BLaER1 treated with 17β-estradiol and CSF1 and Interleukin-3, amounts not matched to agents 10 nM and 100 nM (cell line): ENCODE measurements around the gene SPATA25.
A peak's percentile ranks its signal among the peaks of the same experiment; 100 is the strongest.

Experiments
- H3K27ac ChIP-seq, 11 experiments: shearing (Covaris generic); formaldehyde crosslinking; 2 replicates each; pipeline ENCODE4 v1.8.1; 2022
- H3K27me3 ChIP-seq, 11 experiments: shearing (Covaris generic); formaldehyde crosslinking; 2 replicates each; pipeline ENCODE4 v1.8.1; 2022
- H3K36me3 ChIP-seq, 11 experiments: shearing (Covaris generic); formaldehyde crosslinking; 2 replicates each; pipeline ENCODE4 v1.8.1; 2022
- H3K4me1 ChIP-seq, 10 experiments: shearing (Covaris generic); formaldehyde crosslinking; 2 replicates each; pipeline ENCODE4 v1.8.1; 2022
- H3K4me2 ChIP-seq, 11 experiments: shearing (Covaris generic); formaldehyde crosslinking; 2 replicates each; pipeline ENCODE4 v1.8.1; 2022
- H3K4me3 ChIP-seq, 10 experiments: shearing (Covaris generic); formaldehyde crosslinking; 2 replicates each; pipeline ENCODE4 v1.8.1; 2022
- H3K9ac ChIP-seq, 11 experiments: shearing (Covaris generic); formaldehyde crosslinking; 2 replicates each; pipeline ENCODE4 v1.8.1; 2022
- H3K9me3 ChIP-seq, 11 experiments: shearing (Covaris generic); formaldehyde crosslinking; replicated peaks in 1 of 11; 2 replicates each; pipeline ENCODE4 v1.8.1; 2022
- H4K20me1 ChIP-seq, 11 experiments: shearing (Covaris generic); formaldehyde crosslinking; 2 replicates each; pipeline ENCODE4 v1.8.1; 2022
- Cebpa-rat ChIP-seq, 11 experiments: shearing (Covaris generic); IDR thresholded peaks; 2 replicates each; pipeline ENCODE4 v1.8.1; 2022

The SPATA25 gene

DNA sequence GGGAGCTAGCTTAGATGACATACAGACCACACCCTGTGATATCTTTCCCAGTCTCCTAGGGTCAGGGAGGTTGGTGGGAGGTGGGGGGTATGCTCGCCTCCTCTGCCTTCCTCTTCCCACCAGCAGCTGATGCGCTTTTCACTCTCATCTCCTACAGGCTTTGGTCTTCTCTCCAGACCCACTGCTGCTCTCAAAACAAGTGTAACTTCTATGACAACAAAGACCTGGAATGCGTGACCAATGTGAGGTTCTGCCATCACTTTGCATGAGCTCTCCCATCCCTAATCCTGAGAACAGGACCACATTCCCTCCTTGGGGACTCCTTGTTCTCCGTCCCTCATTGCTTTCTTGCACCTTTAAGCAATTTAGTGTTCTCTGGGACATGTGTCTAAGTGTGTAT lies 6.4 kb upstream of the SPATA25 start:
- Histone ChIP-seq H3K4me2 (peak overlapping the region in 3 of 11 experiments; percentile 96 to 99 (median 97); a peak in 6 of 22 replicates), H3K4me3 (no peak overlapping the region), H3K27ac (0 out of 22 replicates have a peak overlapping the region, but pooled peaks of 1 of the 11 experiments have one; percentile 94), H3K27me3 (no peaks in the 10 kb centered on the region), H3K9me3 (no peaks in the 10 kb centered on the region), H4K20me1 (peaks cover 0 to 78% (median 18%) of the 10 kb centered on the region in 11 experiments; a peak in 11 of 22 replicates), H3K4me1 (peaks cover 26 to 55% (median 39%) of the 10 kb centered on the region in 10 experiments), H3K36me3 (peaks cover 59 to 70% (median 63%) of the 10 kb centered on the region in 11 experiments), H3K9ac (peak overlapping the region in 4 of 11 experiments; percentile 33 to 93 (median 88); a peak in 3 of 22 replicates)
- no peak for TF ChIP-seq Cebpa-rat (IDR thresholded peaks at IDR 0.05)

DNA sequence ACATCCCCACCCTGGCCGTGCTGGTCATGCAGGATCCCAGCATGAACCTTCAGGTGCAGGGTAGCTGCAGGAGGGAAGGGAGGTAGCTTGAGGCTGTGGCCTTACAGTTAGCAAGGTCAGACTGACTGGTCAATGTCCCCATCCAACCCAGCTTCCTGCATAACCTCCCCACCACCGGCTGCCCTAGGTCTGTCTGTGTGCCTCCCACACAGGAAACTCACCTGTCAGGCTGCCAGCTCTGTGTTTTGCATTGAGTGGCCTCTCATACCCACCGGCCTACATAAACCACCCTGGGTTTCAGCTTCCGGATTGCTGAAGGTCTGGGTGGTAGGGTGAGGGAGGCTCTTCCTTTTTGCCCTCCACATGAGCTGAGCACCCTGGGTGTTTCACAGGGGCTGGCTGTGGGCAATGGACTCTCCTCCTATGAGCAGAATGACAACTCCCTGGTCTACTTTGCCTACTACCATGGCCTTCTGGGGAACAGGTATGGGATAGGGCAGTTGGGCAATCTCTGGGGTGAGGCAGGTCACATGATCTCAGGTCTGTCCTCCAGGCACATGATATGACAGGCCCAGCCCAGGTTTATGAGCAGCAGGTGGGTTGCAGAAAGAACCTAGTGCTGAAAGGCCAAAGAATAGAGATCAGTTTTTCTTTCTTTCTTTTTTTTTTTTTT lies 5.5 kb upstream of the SPATA25 start:
- peak overlapping the region in 8 of 11 experiments; percentile 86 to 93 (median 89); a peak in 12 of 22 replicates for H3K9ac ChIP-seq
- no peaks in the 10 kb centered on the region for H3K9me3 ChIP-seq
- H3K4me2 ChIP-seq = peak overlapping the region in 9 of 11 experiments; percentile 92 to 100 (median 98); a peak in 18 of 22 replicates
- peaks cover 50 to 67% (median 55%) of the 10 kb centered on the region in 11 experiments for H3K36me3 ChIP-seq
- peak overlapping the region in 7 of 10 experiments; percentile 77 to 94 (median 87); a peak in 12 of 20 replicates for H3K4me3 ChIP-seq
- H4K20me1 ChIP-seq = peaks cover 0 to 74% (median 19%) of the 10 kb centered on the region in 11 experiments; a peak in 11 of 22 replicates
- H3K27ac ChIP-seq = peak overlapping the region in 5 of 11 experiments; percentile 1 to 94 (median 86); a peak in 10 of 22 replicates
- H3K4me1 ChIP-seq = peaks cover 34 to 62% (median 47%) of the 10 kb centered on the region in 10 experiments
- no peak for TF ChIP-seq Cebpa-rat (IDR thresholded peaks at IDR 0.05)
- H3K27me3 ChIP-seq = no peaks in the 10 kb centered on the region

DNA sequence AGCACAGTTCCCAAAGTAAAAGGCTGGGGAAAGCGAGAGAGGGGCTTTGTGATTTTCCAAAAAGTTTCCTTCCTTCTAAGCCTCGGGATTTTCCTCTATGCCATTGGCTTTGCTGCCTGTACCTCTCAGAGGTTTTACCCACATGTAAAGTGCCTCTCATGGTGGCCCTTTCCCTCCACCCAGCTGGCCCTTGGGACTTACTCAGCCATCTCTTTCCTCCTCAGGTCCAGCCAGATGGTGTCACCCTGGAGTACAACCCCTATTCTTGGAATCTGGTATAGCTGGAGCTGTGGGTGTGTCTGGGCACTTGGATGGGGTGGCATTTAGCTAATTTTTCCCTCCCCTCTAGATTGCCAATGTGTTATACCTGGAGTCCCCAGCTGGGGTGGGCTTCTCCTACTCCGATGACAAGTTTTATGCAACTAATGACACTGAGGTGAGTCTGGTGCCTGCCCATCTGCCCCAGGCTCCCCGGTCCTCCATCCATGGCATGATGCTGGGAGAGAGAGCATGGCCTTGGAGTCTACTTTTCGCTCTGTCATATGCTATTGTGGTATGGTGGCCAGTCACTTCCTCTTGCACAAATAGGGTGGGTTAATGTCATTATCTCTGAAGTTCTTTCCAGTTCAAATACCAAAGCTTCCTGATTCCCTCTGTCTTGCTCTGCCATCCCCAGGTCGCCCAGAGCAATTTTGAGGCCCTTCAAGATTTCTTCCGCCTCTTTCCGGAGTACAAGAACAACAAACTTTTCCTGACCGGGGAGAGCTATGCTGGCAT lies 4.8 kb upstream of the SPATA25 start:
- H3K9me3 ChIP-seq = no peaks in the 10 kb centered on the region
- peaks cover 47 to 67% (median 50%) of the 10 kb centered on the region in 11 experiments for H3K36me3 ChIP-seq
- no peaks in the 10 kb centered on the region for H3K27me3 ChIP-seq
- H3K27ac ChIP-seq = peak overlapping the region; percentile 72 to 94 (median 80); a peak in 20 of 22 replicates
- H3K9ac ChIP-seq = peak overlapping the region; percentile 84 to 93 (median 88)
- peaks cover 0 to 67% (median 22%) of the 10 kb centered on the region in 11 experiments; a peak in 10 of 22 replicates for H4K20me1 ChIP-seq
- peak overlapping the region; percentile 77 to 94 (median 86) for H3K4me3 ChIP-seq
- TF ChIP-seq Cebpa-rat (IDR thresholded peaks at IDR 0.05) = 0 out of 22 replicates have a peak, but pooled peaks of 1 of the 11 experiments have one; percentile 10
- peaks cover 34 to 62% (median 48%) of the 10 kb centered on the region in 10 experiments for H3K4me1 ChIP-seq
- peak overlapping the region; percentile 92 to 100 (median 98) for H3K4me2 ChIP-seq

DNA sequence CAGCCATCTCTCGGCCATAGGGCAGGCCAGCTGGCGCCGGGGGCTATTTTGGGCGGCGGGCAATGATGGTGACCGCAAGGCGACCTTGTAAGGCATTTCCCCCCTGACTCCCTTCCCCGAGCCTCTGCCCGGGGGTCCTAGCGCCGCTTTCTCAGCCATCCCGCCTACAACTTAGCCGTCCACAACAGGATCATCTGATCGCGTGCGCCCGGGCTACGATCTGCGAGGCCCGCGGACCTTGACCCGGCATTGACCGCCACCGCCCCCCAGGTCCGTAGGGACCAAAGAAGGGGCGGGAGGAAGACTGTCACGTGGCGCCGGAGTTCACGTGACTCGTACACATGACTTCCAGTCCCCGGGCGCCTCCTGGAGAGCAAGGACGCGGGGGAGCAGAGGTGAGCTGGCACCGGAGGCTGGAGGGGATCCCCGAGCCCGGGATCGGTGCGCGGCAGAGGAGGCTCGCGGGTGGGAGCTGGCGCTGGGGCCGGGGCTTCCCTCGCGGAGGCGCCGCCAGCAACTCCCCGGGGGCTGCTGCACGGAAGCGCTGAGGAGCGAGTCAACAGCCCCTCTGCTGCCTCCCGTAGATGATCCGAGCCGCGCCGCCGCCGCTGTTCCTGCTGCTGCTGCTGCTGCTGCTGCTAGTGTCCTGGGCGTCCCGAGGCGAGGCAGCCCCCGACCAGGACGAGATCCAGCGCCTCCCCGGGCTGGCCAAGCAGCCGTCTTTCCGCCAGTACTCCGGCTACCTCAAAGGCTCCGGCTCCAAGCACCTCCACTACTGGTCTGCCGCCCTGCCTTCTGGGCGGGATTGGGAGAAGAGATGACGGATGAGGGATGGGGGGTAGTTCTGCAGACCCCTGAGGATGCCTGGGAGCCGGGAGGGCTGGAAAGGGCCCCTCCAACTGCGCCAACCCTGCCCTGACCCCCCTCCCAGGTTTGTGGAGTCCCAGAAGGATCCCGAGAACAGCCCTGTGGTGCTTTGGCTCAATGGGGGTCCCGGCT lies 3.9 kb upstream of the SPATA25 start, which contains the start of the genes CTSA and NEURL2:
TSS of gene CTSA (plus strand) at position 351 of the 999 bp plus-strand sequence. CDS start at position 585, 234 bp downstream.
TSS of gene NEURL2 (minus strand) at position 224 of the 999 bp plus-strand sequence. CDS start at position 7, 217 bp downstream.
- Histone ChIP-seq H3K27me3 (no peaks in the 10 kb centered on the region), H4K20me1 (peaks cover 0 to 67% (median 31%) of the 10 kb centered on the region in 11 experiments; a peak in 13 of 22 replicates), H3K4me1 (peaks cover 34 to 66% (median 48%) of the 10 kb centered on the region in 10 experiments), H3K36me3 (peaks cover 38 to 67% (median 50%) of the 10 kb centered on the region in 11 experiments), H3K9me3 (no peaks in the 10 kb centered on the region), H3K27ac (peak within 1 kb of the TSS; percentile 72 to 94 (median 80)), H3K4me3 (peak within 1 kb of the TSS; percentile 77 to 94 (median 86)), H3K9ac (peak within 1 kb of the TSS; percentile 84 to 93 (median 88)), H3K4me2 (peak within 1 kb of the TSS; percentile 92 to 100 (median 98))
- TF ChIP-seq Cebpa-rat (IDR thresholded peaks at IDR 0.05) = no peak

DNA sequence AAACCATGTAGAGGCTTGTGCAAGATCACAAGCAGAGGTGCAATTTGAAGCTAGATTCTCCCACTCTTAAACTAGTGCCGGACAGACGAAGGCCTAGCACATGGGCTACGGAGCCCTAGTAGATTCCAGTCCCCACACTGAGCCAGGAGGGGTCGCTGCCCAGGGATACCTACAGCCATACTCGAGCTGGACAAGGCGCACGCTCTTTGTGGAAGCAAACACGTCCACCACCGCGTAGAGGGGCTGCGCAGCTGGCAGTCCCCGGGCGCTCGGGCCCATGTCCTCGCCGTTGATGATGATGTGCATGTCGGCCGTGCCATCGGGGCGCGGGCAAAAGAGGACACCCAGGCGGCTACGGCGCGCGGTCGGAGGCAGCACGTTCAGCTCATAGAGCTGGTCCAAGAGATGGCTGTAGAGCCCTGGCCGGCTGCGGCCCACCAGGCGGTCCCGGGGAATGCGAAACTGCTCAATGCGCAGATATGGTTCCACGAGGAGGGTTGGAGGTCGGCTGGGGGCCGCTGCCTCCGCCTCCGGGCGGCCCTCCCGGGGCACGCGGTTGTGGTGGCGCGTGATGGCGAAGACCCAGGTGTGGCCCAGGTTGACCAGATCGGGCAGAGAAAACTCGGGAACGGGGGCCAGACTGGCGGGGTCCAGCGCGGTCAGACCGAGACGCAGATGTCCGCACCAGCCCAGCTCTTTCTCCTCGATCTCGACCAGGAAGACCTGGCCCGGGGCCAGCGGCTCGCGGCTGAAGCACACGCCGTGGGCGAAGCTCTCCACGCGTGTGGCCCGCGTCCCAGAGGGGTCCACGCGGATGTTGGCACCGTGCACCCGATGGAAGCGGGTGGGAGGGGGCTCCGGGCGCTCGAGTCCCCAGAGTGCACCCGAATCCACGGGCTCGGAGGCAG lies 2.9 kb upstream of the SPATA25 start:
- Histone ChIP-seq H3K4me2 (peak overlapping the region; percentile 92 to 100 (median 98)), H3K36me3 (peaks cover 28 to 64% (median 47%) of the 10 kb centered on the region in 11 experiments), H3K4me3 (peak overlapping the region; percentile 77 to 94 (median 86)), H3K4me1 (peaks cover 34 to 75% (median 54%) of the 10 kb centered on the region in 10 experiments), H3K27ac (peak overlapping the region; percentile 72 to 94 (median 80)), H3K27me3 (no peaks in the 10 kb centered on the region), H3K9me3 (no peaks in the 10 kb centered on the region), H3K9ac (peak overlapping the region; percentile 84 to 93 (median 88)), H4K20me1 (peaks cover 0 to 61% (median 33%) of the 10 kb centered on the region in 11 experiments; a peak in 15 of 22 replicates)
- no peak for TF ChIP-seq Cebpa-rat (IDR thresholded peaks at IDR 0.05)

DNA sequence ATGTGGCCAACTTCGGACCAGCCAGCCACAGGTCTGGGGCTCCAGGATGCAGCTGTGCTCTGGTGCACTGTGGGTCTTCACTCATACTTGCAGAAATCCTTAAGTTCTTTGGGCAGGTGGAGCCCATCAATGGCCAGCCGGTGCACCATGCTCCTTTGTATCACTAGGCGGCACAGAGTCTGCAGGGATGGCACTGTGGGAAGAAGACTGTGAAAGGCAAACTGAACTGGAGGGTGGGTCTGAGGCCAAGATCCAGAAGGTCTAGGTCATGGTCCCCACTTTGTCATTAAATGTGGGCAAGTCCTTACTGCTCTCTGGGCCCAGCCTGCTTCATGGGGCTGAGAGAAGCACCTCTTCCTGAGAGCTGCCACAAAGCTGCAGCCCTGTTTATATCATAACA lies 1.3 kb upstream of the SPATA25 start:
- peaks cover 0 to 54% (median 20%) of the 10 kb centered on the region in 11 experiments; a peak in 16 of 22 replicates for H4K20me1 ChIP-seq
- H3K27me3 ChIP-seq = no peaks in the 10 kb centered on the region
- H3K4me1 ChIP-seq = peaks cover 43 to 81% (median 69%) of the 10 kb centered on the region in 10 experiments
- H3K9me3 ChIP-seq = no peaks in the 10 kb centered on the region
- peaks cover 17 to 54% (median 39%) of the 10 kb centered on the region in 11 experiments for H3K36me3 ChIP-seq
- H3K4me2 ChIP-seq = peak overlapping the region; percentile 23 to 100 (median 97); a peak in 16 of 22 replicates
- peak overlapping the region in 2 of 11 experiments; percentile 9 to 22; a peak in 2 of 22 replicates for H3K9ac ChIP-seq
- H3K27ac ChIP-seq = no peak overlapping the region
- no peak for TF ChIP-seq Cebpa-rat (IDR thresholded peaks at IDR 0.05)
- H3K4me3 ChIP-seq = no peak overlapping the region
